ENCODE results near the gene KIF22. TPM values are rescaled to one million over a fixed set of nuclear protein-coding genes. Genes with fewer than 3 reads are reported as not detected.

KIF22 gene
- total RNA-seq, 1 donor, result 8.3 TPM

DNA sequence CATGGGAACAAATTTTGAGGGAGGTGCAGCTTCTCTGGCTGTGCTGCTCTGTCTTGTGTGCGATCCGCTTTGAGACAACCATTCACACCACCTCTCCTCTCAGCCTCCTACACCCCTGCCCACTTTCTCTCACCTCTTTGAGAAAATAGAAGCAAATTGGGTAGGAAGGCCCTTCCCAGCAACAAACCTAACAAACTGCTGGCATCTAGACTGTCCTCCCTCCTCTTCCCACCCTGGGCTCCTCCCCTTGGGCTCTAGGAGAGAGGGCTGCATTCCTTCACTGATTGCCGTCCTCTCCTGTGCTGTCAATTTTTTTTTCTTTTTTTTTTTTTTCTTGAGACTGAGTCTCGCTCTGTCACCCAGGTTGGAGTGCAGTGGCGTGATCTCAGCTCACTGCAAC, 59.0 kb downstream of the KIF22 start:
- Histone ChIP-seq H3K27ac (ENCODE audit: low read depth, low read length) (no peak overlapping the region), H3K27me3 (ENCODE audit: insufficient read depth, low read length) (no peaks in the 10 kb centered on the region), H3K79me2 (ENCODE audit: insufficient read depth, low read length) (no peaks in the 10 kb centered on the region), H3K4me3 (ENCODE audit: insufficient read depth, low read length) (no peak overlapping the region), H3K4me1 (ENCODE audit: insufficient read depth, low read length) (no peaks in the 10 kb centered on the region), H2AFZ (ENCODE audit: low read length) (no peak overlapping the region), H3K36me3 (ENCODE audit: insufficient read depth, low read length) (peaks cover 41% of the 10 kb centered on the region), H3K9me3 (ENCODE audit: low read depth, low read length) (no peaks in the 10 kb centered on the region), H4K20me1 (ENCODE audit: insufficient read depth, low read length) (peaks cover 12% of the 10 kb centered on the region), H3K4me2 (ENCODE audit: insufficient read depth, low read length) (no peak overlapping the region)
- peak; percentile 6 for DNase-seq (ENCODE audit: insufficient read length, low spot score, missing footprints)
- TF ChIP-seq, protein P1, sequence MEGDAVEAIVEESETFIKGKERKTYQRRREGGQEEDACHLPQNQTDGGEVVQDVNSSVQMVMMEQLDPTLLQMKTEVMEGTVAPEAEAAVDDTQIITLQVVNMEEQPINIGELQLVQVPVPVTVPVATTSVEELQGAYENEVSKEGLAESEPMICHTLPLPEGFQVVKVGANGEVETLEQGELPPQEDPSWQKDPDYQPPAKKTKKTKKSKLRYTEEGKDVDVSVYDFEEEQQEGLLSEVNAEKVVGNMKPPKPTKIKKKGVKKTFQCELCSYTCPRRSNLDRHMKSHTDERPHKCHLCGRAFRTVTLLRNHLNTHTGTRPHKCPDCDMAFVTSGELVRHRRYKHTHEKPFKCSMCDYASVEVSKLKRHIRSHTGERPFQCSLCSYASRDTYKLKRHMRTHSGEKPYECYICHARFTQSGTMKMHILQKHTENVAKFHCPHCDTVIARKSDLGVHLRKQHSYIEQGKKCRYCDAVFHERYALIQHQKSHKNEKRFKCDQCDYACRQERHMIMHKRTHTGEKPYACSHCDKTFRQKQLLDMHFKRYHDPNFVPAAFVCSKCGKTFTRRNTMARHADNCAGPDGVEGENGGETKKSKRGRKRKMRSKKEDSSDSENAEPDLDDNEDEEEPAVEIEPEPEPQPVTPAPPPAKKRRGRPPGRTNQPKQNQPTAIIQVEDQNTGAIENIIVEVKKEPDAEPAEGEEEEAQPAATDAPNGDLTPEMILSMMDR (IDR thresholded peaks at IDR 0.05; ENCODE audit: extremely low read depth, low read depth, low read length), result no peak

DNA sequence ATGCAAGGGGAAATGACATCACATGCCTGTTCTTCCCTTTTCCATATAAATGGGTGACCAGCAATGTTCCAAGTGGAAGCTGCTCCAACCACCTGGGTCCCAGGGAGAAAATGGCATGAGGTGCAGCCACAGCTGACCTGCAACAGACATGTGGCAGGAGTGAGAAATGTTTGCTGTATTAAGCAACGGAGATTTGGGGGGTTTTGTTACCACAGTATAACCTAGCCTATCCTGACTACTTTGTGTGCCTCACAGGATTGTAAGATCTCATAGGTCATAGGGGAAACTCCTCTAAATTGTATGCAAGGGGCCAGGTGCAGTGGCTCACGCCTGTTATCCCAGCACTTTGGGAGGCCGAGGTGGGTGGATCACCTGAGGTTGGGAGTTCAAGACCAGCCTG, 60.4 kb downstream of the KIF22 start:
- Histone ChIP-seq H3K79me2 (ENCODE audit: insufficient read depth, low read length) (no peaks in the 10 kb centered on the region), H3K27ac (ENCODE audit: low read depth, low read length) (no peak overlapping the region), H4K20me1 (ENCODE audit: insufficient read depth, low read length) (peaks cover 2% of the 10 kb centered on the region), H3K4me1 (ENCODE audit: insufficient read depth, low read length) (no peaks in the 10 kb centered on the region), H2AFZ (ENCODE audit: low read length) (no peak overlapping the region), H3K9me3 (ENCODE audit: low read depth, low read length) (no peaks in the 10 kb centered on the region), H3K4me3 (ENCODE audit: insufficient read depth, low read length) (no peak overlapping the region), H3K4me2 (ENCODE audit: insufficient read depth, low read length) (no peak overlapping the region), H3K36me3 (ENCODE audit: insufficient read depth, low read length) (peaks cover 26% of the 10 kb centered on the region), H3K27me3 (ENCODE audit: insufficient read depth, low read length) (no peaks in the 10 kb centered on the region)
- peak; percentile 48 for DNase-seq (ENCODE audit: insufficient read length, low spot score, missing footprints)
- TF ChIP-seq, protein P1 (IDR thresholded peaks at IDR 0.05; ENCODE audit: extremely low read depth, low read depth, low read length), result no peak

DNA sequence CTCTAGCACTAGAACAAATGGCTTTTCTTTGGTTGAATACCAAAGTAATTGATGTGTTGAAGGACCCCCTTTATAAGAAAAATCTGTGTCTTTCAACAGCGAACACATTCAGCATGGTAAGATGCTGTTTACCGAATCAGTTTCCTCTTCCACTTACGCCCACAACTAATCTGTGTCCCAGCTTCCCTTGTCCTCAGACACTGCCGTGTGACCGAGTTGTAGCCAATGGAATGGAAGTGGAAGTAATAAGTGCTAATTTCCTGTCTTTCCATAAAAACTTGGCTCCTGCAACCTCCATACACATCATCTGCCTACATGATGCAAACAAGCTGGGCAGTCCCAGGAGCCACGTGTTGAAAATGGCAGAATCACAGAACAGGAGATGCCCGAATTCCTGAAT, 62.1 kb downstream of the KIF22 start:
- Histone ChIP-seq H3K27ac (ENCODE audit: low read depth, low read length) (no peak overlapping the region), H3K79me2 (ENCODE audit: insufficient read depth, low read length) (no peaks in the 10 kb centered on the region), H3K4me3 (ENCODE audit: insufficient read depth, low read length) (no peak overlapping the region), H3K27me3 (ENCODE audit: insufficient read depth, low read length) (no peaks in the 10 kb centered on the region), H4K20me1 (ENCODE audit: insufficient read depth, low read length) (peaks cover 2% of the 10 kb centered on the region), H2AFZ (ENCODE audit: low read length) (no peak overlapping the region), H3K4me1 (ENCODE audit: insufficient read depth, low read length) (peaks cover 12% of the 10 kb centered on the region), H3K9me3 (ENCODE audit: low read depth, low read length) (no peaks in the 10 kb centered on the region), H3K4me2 (ENCODE audit: insufficient read depth, low read length) (no peak overlapping the region), H3K36me3 (ENCODE audit: insufficient read depth, low read length) (peaks cover 13% of the 10 kb centered on the region)
- peak; percentile 54 for DNase-seq (ENCODE audit: insufficient read length, low spot score, missing footprints)
- TF ChIP-seq, protein P1 (IDR thresholded peaks at IDR 0.05; ENCODE audit: extremely low read depth, low read depth, low read length), result no peak

DNA sequence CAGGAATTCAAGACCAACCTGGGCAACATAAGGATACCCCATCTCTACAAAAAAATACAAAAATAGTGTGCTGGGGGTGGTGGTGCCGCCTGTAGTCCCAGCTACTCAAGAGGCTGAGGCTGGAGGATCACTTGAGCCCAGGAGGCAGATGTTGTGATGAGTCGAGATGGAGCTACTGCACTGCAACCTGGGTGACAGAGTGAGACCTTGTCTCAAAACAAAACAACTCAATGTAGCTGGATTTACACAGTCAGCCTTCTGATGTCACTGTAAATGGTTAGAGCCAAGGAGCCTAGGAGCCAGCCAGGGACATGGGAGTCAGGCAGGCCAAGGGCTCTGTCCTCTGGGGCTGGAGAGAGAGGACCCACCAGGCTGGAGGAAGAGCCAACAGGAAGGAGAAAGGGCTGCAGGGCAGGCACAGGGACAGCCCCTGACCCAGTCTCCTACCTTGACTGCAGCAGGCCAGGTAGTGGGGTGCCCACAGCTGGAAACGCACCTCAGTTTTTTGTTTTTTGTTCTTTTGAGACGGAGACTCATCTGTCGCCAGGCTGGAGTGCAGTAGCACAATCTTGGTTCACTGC, 64.1 kb downstream of the KIF22 start:
- peaks cover 20% of the 10 kb centered on the region for H3K4me1 ChIP-seq (ENCODE audit: insufficient read depth, low read length)
- H3K79me2 ChIP-seq (ENCODE audit: insufficient read depth, low read length), result no peaks in the 10 kb centered on the region
- peak; percentile 47 for DNase-seq (ENCODE audit: insufficient read length, low spot score, missing footprints)
- TF ChIP-seq, protein P1 (IDR thresholded peaks at IDR 0.05; ENCODE audit: extremely low read depth, low read depth, low read length), result no peak
- no peaks in the 10 kb centered on the region for H3K9me3 ChIP-seq (ENCODE audit: low read depth, low read length)
- H3K27me3 ChIP-seq (ENCODE audit: insufficient read depth, low read length), result no peaks in the 10 kb centered on the region
- H3K36me3 ChIP-seq (ENCODE audit: insufficient read depth, low read length), result peaks cover 7% of the 10 kb centered on the region
- H3K4me3 ChIP-seq (ENCODE audit: insufficient read depth, low read length), result no peak overlapping the region
- H4K20me1 ChIP-seq (ENCODE audit: insufficient read depth, low read length), result no peaks in the 10 kb centered on the region
- H2AFZ ChIP-seq (ENCODE audit: low read length), result no peak overlapping the region
- H3K27ac ChIP-seq (ENCODE audit: low read depth, low read length), result no peak overlapping the region
- no peak overlapping the region for H3K4me2 ChIP-seq (ENCODE audit: insufficient read depth, low read length)

Small RNA genes lying within 50 kb of the gene (small RNA-seq; reads per million reads assigned to genes)
- gene AC009133.6 (not detected), gene AC120114.4 (not detected)

Other genes starting within 250 kb of the KIF22 start
- gene SPN, start 127.5 kb upstream of the KIF22 start, total RNA-seq, result under 0.01 TPM in 1 of 2 replicates, not detected in the other
- 18.0 and 19.5 TPM in 2 replicates for gene QPRT, start 111.6 kb upstream of the KIF22 start, total RNA-seq
- gene C16orf54, start 44.8 kb upstream of the KIF22 start, total RNA-seq, result 0.59 and 0.72 TPM in 2 replicates
- not detected in 2 replicates for gene ZG16, start 12.5 kb upstream of the KIF22 start, total RNA-seq
- 221 and 267 TPM in 2 replicates for gene MAZ, start 15.8 kb downstream of the KIF22 start, total RNA-seq
- 1.4 and 4.1 TPM in 2 replicates for gene PRRT2, start 21.4 kb downstream of the KIF22 start, total RNA-seq
- gene PAGR1, start 25.4 kb downstream of the KIF22 start, total RNA-seq, result 16.8 and 19.9 TPM in 2 replicates
- 273 and 274 TPM in 2 replicates for gene MVP, start 29.7 kb downstream of the KIF22 start, total RNA-seq
- 105 and 107 TPM in 2 replicates for gene CDIPT, start 72.5 kb downstream of the KIF22 start, total RNA-seq
- gene SEZ6L2, start 108.8 kb downstream of the KIF22 start, total RNA-seq, result 1.5 and 2.9 TPM in 2 replicates
- gene ASPHD1, start 109.7 kb downstream of the KIF22 start, total RNA-seq, result 0.88 and 1.8 TPM in 2 replicates
- 8.5 and 11.9 TPM in 2 replicates for gene KCTD13, start 135.5 kb downstream of the KIF22 start, total RNA-seq
- 74.3 and 84.0 TPM in 2 replicates for gene TMEM219, start 171.3 kb downstream of the KIF22 start, total RNA-seq
- gene TAOK2, start 183.1 kb downstream of the KIF22 start, total RNA-seq, result 37.1 and 39.1 TPM in 2 replicates
- gene HIRIP3, start 204.9 kb downstream of the KIF22 start, total RNA-seq, result 3.5 and 5.8 TPM in 2 replicates
- 14.5 and 16.8 TPM in 2 replicates for gene INO80E, start 205.5 kb downstream of the KIF22 start, total RNA-seq
- not detected in 2 replicates for gene DOC2A, start 220.3 kb downstream of the KIF22 start, total RNA-seq
- not detected in 2 replicates for gene C16orf92, start 232.4 kb downstream of the KIF22 start, total RNA-seq
- 0.36 TPM in 1 of 2 replicates, not detected in the other for gene TLCD3B, start 240.5 kb downstream of the KIF22 start, total RNA-seq